ENCODE data around the gene CHID1. TPM values are rescaled to one million over a fixed set of nuclear protein-coding genes. Genes with fewer than 3 reads are reported as not detected.

Gene CHID1
- total and polyA plus RNA-seq, 9 of the 15 experiments (the other 6 are each of a cell fraction or from before 2014, with no cell fraction given) = 15.1 to 108 (median 39.8) TPM

DNA sequence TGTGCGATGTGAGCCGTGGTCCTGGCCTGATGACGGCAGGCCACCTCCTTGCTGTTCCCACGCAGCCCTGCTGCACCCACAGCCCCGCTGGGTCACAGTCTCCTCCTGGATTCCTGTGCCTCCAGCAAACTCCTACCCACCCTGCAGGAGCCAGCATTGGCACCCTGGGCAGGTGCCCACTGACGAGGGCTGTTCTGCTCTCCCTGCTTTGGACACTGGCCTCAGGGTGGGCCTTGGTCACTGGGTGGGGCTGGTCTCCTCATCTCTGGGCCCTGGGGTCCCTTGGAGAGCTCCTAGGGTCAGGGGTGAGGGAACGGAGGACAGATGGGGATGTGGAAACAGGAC is 55.3 kb downstream of the CHID1 start:
- Histone ChIP-seq H3K4me1 (replicated peaks in 1 of 2; ENCODE audit: control insufficient read depth in 2 of 2, insufficient read depth in 2 of 2, low read length in 2 of 2) (peaks cover 6 to 88% of the 10 kb centered on the region in 2 experiments; a peak in 3 of 5 replicates), H4K20me1 (replicated peaks; ENCODE audit: control insufficient read depth, insufficient read depth, low read length) (peaks cover 8% of the 10 kb centered on the region), H3K9me3 (replicated peaks; ENCODE audit: control insufficient read depth, insufficient read depth, low read depth, low read length) (no peaks in the 10 kb centered on the region), H2AFZ (ENCODE audit: low read depth, low read length) (no peak overlapping the region), H3K79me2 (ENCODE audit: control insufficient read depth, insufficient read depth, low read length) (no peaks in the 10 kb centered on the region), H3K27ac (ENCODE audit: extremely low read depth, low read depth, low read length) (no peak overlapping the region), H3K9ac (ENCODE audit: insufficient read depth in 1 of 2, low read depth in 2 of 2, low read length in 2 of 2) (0 out of 4 replicates have a peak overlapping the region, but pooled peaks of 1 of the 2 experiments have one; percentile 5), H3K9me1 (ENCODE audit: control insufficient read depth, insufficient read depth, low read length) (no peaks in the 10 kb centered on the region), H3K4me3 (no peak overlapping the region), H3K4me2 (ENCODE audit: insufficient read depth, low read length) (no peak overlapping the region), H3K27me3 (ENCODE audit: control insufficient read depth in 2 of 2, insufficient read depth in 2 of 2, low read length in 2 of 2) (no peaks in the 10 kb centered on the region), H3K36me3 (ENCODE audit: control insufficient read depth, insufficient read depth, low read length) (no peaks in the 10 kb centered on the region)
- ChIA-PET CTCF (ENCODE audit: low intra/inter-chr PET ratio) (no interaction called here), POLR2A (interaction anchor here (0.7 to 2.0 kb wide), 2 partner anchors 11 to 12 kb away, joined by 4 to 5 read pairs; partner anchors contain the start of gene TSPAN4)
- FAIRE-seq (no peak), DNase-seq (ENCODE audit: extremely low read depth in 1 of 4, low spot score in 3 of 4) (no peak), ATAC-seq (no peak)
- 80% methylated on average over 7 of the region's 7 CpGs for WGBS (ENCODE audit: insufficient coverage, low coverage, missing lambda C conversion rate)
- BruUV-seq (replicated peaks) = no TSS peak
- in situ Hi-C loops (cut with MboI) (no loop called here), intact Hi-C loops (cut with micrococcal nuclease) (no loop called here)
- no peak for TF ChIP-seq ARID2 (IDR thresholded peaks at IDR 0.05)
- TF ChIP-seq CXXC5 (CRISPR knock-in tag; IDR thresholded peaks at IDR 0.05) = no peak
- no peak for TF ChIP-seq HMG20A (CRISPR knock-in tag; conservative IDR thresholded peaks at IDR 0.05)
- TF ChIP-seq HDAC8 (tag; IDR thresholded peaks at IDR 0.05) = no peak
- no peak for TF ChIP-seq TAF15 (IDR thresholded peaks at IDR 0.05; ENCODE audit: low read depth, low read length)
- no peak for TF ChIP-seq TEAD4 (IDR thresholded peaks at IDR 0.05; ENCODE audit: low read length)
- TF ChIP-seq TEAD4 (CRISPR knock-in tag; IDR thresholded peaks at IDR 0.05; ENCODE audit: borderline replicate concordance) = no peak
- no peak for TF ChIP-seq CCAR2 (IDR thresholded peaks at IDR 0.05; ENCODE audit: low read depth, low read length)
- no peak for TF ChIP-seq NCOA1 (IDR thresholded peaks at IDR 0.05; ENCODE audit: low read depth)
- TF ChIP-seq SNRNP70 (optimal IDR thresholded peaks at IDR 0.05; ENCODE audit: low read depth, low read length) = no peak
- TF ChIP-seq, protein P1, sequence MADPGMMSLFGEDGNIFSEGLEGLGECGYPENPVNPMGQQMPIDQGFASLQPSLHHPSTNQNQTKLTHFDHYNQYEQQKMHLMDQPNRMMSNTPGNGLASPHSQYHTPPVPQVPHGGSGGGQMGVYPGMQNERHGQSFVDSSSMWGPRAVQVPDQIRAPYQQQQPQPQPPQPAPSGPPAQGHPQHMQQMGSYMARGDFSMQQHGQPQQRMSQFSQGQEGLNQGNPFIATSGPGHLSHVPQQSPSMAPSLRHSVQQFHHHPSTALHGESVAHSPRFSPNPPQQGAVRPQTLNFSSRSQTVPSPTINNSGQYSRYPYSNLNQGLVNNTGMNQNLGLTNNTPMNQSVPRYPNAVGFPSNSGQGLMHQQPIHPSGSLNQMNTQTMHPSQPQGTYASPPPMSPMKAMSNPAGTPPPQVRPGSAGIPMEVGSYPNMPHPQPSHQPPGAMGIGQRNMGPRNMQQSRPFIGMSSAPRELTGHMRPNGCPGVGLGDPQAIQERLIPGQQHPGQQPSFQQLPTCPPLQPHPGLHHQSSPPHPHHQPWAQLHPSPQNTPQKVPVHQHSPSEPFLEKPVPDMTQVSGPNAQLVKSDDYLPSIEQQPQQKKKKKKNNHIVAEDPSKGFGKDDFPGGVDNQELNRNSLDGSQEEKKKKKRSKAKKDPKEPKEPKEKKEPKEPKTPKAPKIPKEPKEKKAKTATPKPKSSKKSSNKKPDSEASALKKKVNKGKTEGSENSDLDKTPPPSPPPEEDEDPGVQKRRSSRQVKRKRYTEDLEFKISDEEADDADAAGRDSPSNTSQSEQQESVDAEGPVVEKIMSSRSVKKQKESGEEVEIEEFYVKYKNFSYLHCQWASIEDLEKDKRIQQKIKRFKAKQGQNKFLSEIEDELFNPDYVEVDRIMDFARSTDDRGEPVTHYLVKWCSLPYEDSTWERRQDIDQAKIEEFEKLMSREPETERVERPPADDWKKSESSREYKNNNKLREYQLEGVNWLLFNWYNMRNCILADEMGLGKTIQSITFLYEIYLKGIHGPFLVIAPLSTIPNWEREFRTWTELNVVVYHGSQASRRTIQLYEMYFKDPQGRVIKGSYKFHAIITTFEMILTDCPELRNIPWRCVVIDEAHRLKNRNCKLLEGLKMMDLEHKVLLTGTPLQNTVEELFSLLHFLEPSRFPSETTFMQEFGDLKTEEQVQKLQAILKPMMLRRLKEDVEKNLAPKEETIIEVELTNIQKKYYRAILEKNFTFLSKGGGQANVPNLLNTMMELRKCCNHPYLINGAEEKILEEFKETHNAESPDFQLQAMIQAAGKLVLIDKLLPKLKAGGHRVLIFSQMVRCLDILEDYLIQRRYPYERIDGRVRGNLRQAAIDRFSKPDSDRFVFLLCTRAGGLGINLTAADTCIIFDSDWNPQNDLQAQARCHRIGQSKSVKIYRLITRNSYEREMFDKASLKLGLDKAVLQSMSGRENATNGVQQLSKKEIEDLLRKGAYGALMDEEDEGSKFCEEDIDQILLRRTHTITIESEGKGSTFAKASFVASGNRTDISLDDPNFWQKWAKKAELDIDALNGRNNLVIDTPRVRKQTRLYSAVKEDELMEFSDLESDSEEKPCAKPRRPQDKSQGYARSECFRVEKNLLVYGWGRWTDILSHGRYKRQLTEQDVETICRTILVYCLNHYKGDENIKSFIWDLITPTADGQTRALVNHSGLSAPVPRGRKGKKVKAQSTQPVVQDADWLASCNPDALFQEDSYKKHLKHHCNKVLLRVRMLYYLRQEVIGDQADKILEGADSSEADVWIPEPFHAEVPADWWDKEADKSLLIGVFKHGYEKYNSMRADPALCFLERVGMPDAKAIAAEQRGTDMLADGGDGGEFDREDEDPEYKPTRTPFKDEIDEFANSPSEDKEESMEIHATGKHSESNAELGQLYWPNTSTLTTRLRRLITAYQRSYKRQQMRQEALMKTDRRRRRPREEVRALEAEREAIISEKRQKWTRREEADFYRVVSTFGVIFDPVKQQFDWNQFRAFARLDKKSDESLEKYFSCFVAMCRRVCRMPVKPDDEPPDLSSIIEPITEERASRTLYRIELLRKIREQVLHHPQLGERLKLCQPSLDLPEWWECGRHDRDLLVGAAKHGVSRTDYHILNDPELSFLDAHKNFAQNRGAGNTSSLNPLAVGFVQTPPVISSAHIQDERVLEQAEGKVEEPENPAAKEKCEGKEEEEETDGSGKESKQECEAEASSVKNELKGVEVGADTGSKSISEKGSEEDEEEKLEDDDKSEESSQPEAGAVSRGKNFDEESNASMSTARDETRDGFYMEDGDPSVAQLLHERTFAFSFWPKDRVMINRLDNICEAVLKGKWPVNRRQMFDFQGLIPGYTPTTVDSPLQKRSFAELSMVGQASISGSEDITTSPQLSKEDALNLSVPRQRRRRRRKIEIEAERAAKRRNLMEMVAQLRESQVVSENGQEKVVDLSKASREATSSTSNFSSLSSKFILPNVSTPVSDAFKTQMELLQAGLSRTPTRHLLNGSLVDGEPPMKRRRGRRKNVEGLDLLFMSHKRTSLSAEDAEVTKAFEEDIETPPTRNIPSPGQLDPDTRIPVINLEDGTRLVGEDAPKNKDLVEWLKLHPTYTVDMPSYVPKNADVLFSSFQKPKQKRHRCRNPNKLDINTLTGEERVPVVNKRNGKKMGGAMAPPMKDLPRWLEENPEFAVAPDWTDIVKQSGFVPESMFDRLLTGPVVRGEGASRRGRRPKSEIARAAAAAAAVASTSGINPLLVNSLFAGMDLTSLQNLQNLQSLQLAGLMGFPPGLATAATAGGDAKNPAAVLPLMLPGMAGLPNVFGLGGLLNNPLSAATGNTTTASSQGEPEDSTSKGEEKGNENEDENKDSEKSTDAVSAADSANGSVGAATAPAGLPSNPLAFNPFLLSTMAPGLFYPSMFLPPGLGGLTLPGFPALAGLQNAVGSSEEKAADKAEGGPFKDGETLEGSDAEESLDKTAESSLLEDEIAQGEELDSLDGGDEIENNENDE (IDR thresholded peaks at IDR 0.05; ENCODE audit: low read depth, low read length) = no peak
- no peak for TF ChIP-seq ERF (CRISPR knock-in tag; IDR thresholded peaks at IDR 0.05)
